BLaER1 treated with 17β-estradiol and CSF1 and Interleukin-3, amounts not matched to agents 10 nM and 100 nM (cell line): ENCODE measurements around the gene SCFD2.
"Not testable (repeated sequence)": the region's sequence is repeated elsewhere in the genome, so short reads cannot be mapped to it uniquely, and the experiment has no call there.

Experiments
- H3K27ac ChIP-seq, 11 experiments: shearing (Covaris generic); formaldehyde crosslinking; 2 replicates each; pipeline ENCODE4 v1.8.1; 2022
- H3K27me3 ChIP-seq, 11 experiments: shearing (Covaris generic); formaldehyde crosslinking; 2 replicates each; pipeline ENCODE4 v1.8.1; 2022
- H3K36me3 ChIP-seq, 11 experiments: shearing (Covaris generic); formaldehyde crosslinking; 2 replicates each; pipeline ENCODE4 v1.8.1; 2022
- H3K4me1 ChIP-seq, 10 experiments: shearing (Covaris generic); formaldehyde crosslinking; 2 replicates each; pipeline ENCODE4 v1.8.1; 2022
- H3K4me2 ChIP-seq, 11 experiments: shearing (Covaris generic); formaldehyde crosslinking; 2 replicates each; pipeline ENCODE4 v1.8.1; 2022
- H3K4me3 ChIP-seq, 10 experiments: shearing (Covaris generic); formaldehyde crosslinking; 2 replicates each; pipeline ENCODE4 v1.8.1; 2022
- H3K9ac ChIP-seq, 11 experiments: shearing (Covaris generic); formaldehyde crosslinking; 2 replicates each; pipeline ENCODE4 v1.8.1; 2022
- H3K9me3 ChIP-seq, 11 experiments: shearing (Covaris generic); formaldehyde crosslinking; replicated peaks in 1 of 11; 2 replicates each; pipeline ENCODE4 v1.8.1; 2022
- H4K20me1 ChIP-seq, 11 experiments: shearing (Covaris generic); formaldehyde crosslinking; 2 replicates each; pipeline ENCODE4 v1.8.1; 2022
- Cebpa-rat ChIP-seq, 11 experiments: shearing (Covaris generic); IDR thresholded peaks; 2 replicates each; pipeline ENCODE4 v1.8.1; 2022

The SCFD2 gene

DNA sequence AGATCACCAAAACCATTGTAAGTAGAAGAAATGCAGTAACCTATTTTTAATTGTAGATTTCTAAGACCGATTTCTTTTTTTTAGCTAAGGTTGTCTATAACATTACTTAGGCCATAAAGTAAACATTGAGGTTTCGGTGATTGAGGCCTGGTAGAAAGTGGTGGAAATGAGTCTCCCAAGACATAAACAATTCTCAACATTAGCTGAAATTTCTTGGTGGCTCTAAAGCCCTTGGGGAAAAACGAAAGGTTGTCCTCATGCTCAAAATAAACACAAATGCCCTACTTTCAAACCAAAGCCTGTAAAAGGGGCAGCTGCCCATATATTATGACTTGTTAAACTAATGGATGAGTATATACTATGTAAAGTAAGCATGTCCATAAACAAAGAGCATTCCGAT, 98.8 kb downstream of the SCFD2 start:
- no peak overlapping the region for H3K9ac ChIP-seq
- no peaks in the 10 kb centered on the region for H3K27me3 ChIP-seq
- peak overlapping the region in 2 of 11 experiments; percentile 21 to 47; a peak in 3 of 22 replicates for H3K4me2 ChIP-seq
- no peak for TF ChIP-seq Cebpa-rat (IDR thresholded peaks at IDR 0.05)
- H3K36me3 ChIP-seq: peaks cover 22 to 61% (median 41%) of the 10 kb centered on the region in 11 experiments
- peaks cover 25 to 37% (median 28%) of the 10 kb centered on the region in 11 experiments for H3K9me3 ChIP-seq
- peaks cover 0 to 8% (median 0%) of the 10 kb centered on the region in 10 experiments; a peak in 1 of 20 replicates for H3K4me1 ChIP-seq
- H3K4me3 ChIP-seq: no peak overlapping the region
- no peak overlapping the region for H3K27ac ChIP-seq
- H4K20me1 ChIP-seq: no peaks in the 10 kb centered on the region

DNA sequence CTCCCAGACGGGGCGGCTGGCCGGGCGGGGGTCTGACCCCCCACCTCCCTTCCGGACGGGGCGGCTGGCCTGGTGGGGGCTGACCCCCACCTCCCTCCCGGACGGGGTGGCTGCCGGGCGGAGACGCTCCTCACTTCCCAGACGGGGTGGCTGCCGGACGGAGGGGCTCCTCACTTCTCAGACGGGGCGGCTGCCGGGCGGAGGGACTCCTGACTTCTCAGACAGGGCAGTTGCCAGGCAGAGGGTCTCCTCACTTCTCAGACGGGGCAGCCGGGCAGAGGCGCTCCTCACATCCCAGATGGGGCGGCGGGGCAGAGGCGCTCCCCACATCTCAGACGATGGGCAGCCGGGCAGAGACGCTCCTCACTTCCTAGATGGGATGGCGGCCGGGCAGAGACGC, 109.9 kb downstream of the SCFD2 start:
- H3K4me2 ChIP-seq, H3K27me3 ChIP-seq, H3K4me1 ChIP-seq, H4K20me1 ChIP-seq, H3K27ac ChIP-seq, H3K4me3 ChIP-seq, H3K9ac ChIP-seq: not testable (repeated sequence)
- peaks cover 0 to 12% (median 8%) of the 10 kb centered on the region in 11 experiments; a peak in 13 of 22 replicates for H3K36me3 ChIP-seq
- peaks cover 5 to 50% (median 24%) of the 10 kb centered on the region in 11 experiments; a peak in 21 of 22 replicates for H3K9me3 ChIP-seq

DNA sequence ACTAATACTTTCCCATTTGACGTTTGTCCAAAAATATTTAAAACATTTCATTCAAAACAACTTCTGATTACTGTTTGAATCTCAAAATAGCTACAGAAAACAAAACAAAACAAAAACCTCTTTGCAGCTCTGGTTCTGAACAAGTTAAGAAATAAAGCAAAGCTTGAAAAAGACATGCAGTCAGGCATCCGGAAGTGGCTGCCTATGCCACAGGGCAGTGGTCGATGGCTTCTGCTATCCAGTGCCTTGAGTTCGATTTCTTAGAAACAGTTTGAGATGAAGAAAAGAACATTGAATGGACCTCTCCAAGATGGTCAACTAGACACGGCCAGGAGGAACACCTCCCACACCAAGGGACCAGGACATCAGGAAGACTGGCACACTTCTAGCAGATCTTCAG, 125.3 kb downstream of the SCFD2 start:
- H3K9me3 ChIP-seq: peaks cover 28 to 68% (median 42%) of the 10 kb centered on the region in 11 experiments
- H3K36me3 ChIP-seq: peaks cover 0 to 22% (median 12%) of the 10 kb centered on the region in 11 experiments; a peak in 13 of 22 replicates
- no peaks in the 10 kb centered on the region for H3K27me3 ChIP-seq
- no peak for TF ChIP-seq Cebpa-rat (IDR thresholded peaks at IDR 0.05)
- no peaks in the 10 kb centered on the region for H3K4me1 ChIP-seq
- H3K27ac ChIP-seq: no peak overlapping the region
- no peak overlapping the region for H3K4me2 ChIP-seq
- no peak overlapping the region for H3K4me3 ChIP-seq
- H4K20me1 ChIP-seq: peaks cover 0 to 17% (median 0%) of the 10 kb centered on the region in 11 experiments; a peak in 2 of 22 replicates
- H3K9ac ChIP-seq: no peak overlapping the region

DNA sequence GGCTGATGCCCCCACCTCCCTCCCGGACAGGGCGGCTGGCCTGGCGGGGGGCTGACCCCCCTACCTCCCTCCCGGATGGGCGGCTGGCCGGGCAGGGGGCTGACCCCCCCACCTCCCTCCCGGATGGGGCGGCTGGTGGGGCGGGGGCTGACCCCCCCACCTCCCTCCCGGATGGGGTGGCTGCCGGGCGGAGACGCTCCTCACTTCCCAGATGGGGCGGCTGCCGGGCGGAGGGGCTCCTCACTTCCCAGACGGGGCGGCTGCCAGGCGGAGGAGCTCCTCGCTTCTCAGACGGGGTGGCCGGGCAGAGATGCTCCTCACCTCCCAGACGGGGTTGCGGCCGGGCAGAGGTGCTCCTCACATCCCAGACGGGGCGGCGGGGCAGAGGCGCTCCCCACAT, 127.5 kb downstream of the SCFD2 start:
- Histone ChIP-seq H3K36me3 (peaks cover 0 to 26% (median 17%) of the 10 kb centered on the region in 11 experiments; a peak in 14 of 22 replicates), H3K9me3 (peaks cover 13 to 57% (median 29%) of the 10 kb centered on the region in 11 experiments), H4K20me1 (peaks cover 0 to 17% (median 0%) of the 10 kb centered on the region in 11 experiments; a peak in 2 of 22 replicates), H3K4me1 (peaks cover 2 to 14% (median 6%) of the 10 kb centered on the region in 10 experiments; a peak in 18 of 20 replicates)
- H3K9ac ChIP-seq, H3K4me3 ChIP-seq, H3K27ac ChIP-seq, H3K4me2 ChIP-seq, H3K27me3 ChIP-seq: not testable (repeated sequence)

DNA sequence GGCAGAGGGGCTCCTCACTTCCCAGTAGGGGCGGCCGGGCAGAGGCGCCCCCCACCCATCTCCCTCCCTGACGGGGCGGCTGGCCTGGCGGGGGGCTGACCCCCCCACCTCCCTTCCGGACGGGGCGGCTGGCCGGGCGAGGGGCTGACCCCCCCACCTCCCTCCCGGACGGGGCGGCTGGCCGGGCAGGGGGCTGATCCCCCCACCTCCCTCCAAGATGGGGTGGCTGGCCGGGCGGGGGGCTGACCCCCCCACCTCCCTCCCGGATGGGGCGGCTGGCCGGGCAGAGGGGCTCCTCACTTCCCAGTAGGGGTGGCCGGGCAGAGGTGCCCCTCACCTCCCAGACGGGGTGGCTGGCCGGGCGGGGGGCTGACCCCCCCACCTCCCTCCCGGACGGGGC, 128.1 kb downstream of the SCFD2 start:
- H4K20me1 ChIP-seq: peaks cover 0 to 17% (median 0%) of the 10 kb centered on the region in 11 experiments; a peak in 2 of 22 replicates
- peaks cover 0 to 26% (median 17%) of the 10 kb centered on the region in 11 experiments; a peak in 14 of 22 replicates for H3K36me3 ChIP-seq
- H3K27me3 ChIP-seq, H3K4me2 ChIP-seq, H3K9ac ChIP-seq, H3K27ac ChIP-seq, H3K4me3 ChIP-seq: not testable (repeated sequence)
- peaks cover 8 to 19% (median 11%) of the 10 kb centered on the region in 10 experiments; a peak in 19 of 20 replicates for H3K4me1 ChIP-seq
- peaks cover 13 to 53% (median 29%) of the 10 kb centered on the region in 11 experiments for H3K9me3 ChIP-seq

DNA sequence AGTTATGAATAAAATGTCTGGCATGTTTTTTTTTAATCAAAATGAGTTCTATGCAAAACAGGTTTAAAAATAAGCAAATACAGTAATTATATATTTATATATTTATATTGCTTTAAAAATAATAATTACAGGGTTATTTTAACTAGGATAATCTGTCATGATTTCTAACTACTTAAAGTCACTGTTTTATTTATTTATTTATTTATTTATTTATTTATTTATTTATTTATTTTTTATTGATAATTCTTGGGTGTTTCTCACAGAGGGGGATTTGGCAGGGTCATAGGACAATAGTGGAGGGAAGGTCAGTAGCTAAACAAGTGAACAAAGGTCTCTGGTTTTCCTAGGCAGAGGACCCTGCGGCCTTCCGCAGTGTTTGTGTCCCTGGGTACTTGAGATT, 129.2 kb downstream of the SCFD2 start:
- H3K4me3 ChIP-seq, H3K4me2 ChIP-seq, H4K20me1 ChIP-seq, H3K9ac ChIP-seq, H3K27ac ChIP-seq, H3K27me3 ChIP-seq: not testable (repeated sequence)
- Histone ChIP-seq H3K36me3 (peaks cover 0 to 20% (median 15%) of the 10 kb centered on the region in 11 experiments; a peak in 14 of 22 replicates), H3K9me3 (peaks cover 13 to 45% (median 32%) of the 10 kb centered on the region in 11 experiments), H3K4me1 (peaks cover 10 to 27% (median 18%) of the 10 kb centered on the region in 10 experiments; a peak in 19 of 20 replicates)

DNA sequence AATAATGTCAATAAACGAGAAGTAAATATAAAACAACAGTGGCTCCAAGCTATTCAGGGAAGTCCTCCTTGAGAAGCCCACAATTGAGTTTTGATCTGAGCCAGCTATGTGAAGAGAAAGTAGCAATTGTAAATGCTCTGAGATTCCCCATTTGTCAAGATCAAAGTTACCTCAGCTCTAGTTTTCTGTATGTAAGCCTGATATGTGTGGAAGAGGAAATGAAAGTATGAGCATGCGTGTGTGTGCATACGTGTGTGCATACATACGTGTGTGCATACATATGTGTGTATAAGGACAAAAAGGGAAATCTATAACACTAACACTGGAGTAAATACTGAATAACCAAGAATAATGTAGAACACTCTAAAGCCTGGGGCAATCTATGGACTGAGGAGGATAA, 130.3 kb downstream of the SCFD2 start:
- Histone ChIP-seq H3K27ac (no peak overlapping the region), H3K9me3 (peaks cover 9 to 41% (median 26%) of the 10 kb centered on the region in 11 experiments), H3K4me2 (no peak overlapping the region), H3K27me3 (no peaks in the 10 kb centered on the region), H4K20me1 (no peaks in the 10 kb centered on the region), H3K4me1 (peaks cover 10 to 27% (median 18%) of the 10 kb centered on the region in 10 experiments; a peak in 19 of 20 replicates), H3K36me3 (peaks cover 0 to 17% (median 9%) of the 10 kb centered on the region in 11 experiments; a peak in 12 of 22 replicates), H3K9ac (no peak overlapping the region), H3K4me3 (no peak overlapping the region)
- TF ChIP-seq Cebpa-rat (IDR thresholded peaks at IDR 0.05): no peak

DNA sequence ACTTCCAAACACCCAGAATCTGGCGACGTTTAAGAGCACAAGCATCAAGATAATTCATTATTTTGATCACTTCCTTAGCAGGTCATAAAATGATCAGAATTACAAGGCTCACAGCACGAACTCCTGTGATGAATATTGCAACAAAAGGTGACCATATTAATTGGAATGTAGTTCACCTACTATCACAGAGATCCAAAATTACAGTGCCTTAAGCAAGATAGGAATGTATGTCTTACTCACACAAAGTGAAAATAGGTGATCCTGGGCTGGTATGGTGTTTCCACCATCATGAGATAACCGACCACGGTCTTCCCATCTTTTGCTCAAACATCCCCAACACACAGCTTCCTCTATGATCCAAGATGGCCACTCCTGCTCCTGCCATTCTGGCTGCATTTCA, 131.2 kb downstream of the SCFD2 start:
- Histone ChIP-seq H3K4me3 (no peak overlapping the region), H3K4me1 (peaks cover 10 to 27% (median 18%) of the 10 kb centered on the region in 10 experiments; a peak in 19 of 20 replicates), H4K20me1 (no peaks in the 10 kb centered on the region), H3K36me3 (peaks cover 0 to 12% (median 4%) of the 10 kb centered on the region in 11 experiments; a peak in 11 of 22 replicates), H3K9me3 (peaks cover 5 to 36% (median 23%) of the 10 kb centered on the region in 11 experiments), H3K9ac (no peak overlapping the region), H3K4me2 (no peak overlapping the region), H3K27ac (peak overlapping the region in 2 of 11 experiments; percentile 19 to 62; a peak in 1 of 22 replicates), H3K27me3 (no peaks in the 10 kb centered on the region)
- TF ChIP-seq Cebpa-rat (IDR thresholded peaks at IDR 0.05): no peak

DNA sequence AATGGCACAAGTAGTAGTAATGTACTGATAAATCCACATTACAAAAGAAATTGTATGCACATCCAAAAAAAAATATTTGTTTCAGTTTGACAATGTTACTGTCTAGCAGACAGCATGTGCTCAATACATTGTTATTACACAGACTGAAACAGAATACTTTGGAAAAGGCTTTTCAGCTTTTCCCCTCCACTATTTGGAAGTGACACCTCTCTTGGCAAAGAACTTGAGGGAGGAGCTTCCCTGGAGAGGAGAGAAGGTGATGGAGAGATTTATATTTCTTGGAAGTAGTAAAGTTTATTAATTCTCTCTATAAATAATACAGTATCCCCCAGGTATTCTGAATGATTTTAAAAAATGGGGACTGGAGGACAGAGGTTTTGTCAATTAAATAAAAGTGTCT, 131.8 kb downstream of the SCFD2 start:
- no peak for TF ChIP-seq Cebpa-rat (IDR thresholded peaks at IDR 0.05)
- Histone ChIP-seq H3K36me3 (peaks cover 0 to 8% (median 4%) of the 10 kb centered on the region in 11 experiments; a peak in 7 of 22 replicates), H3K4me1 (peaks cover 10 to 27% (median 18%) of the 10 kb centered on the region in 10 experiments; a peak in 19 of 20 replicates), H4K20me1 (no peaks in the 10 kb centered on the region), H3K4me3 (no peak overlapping the region), H3K27me3 (no peaks in the 10 kb centered on the region), H3K9ac (no peak overlapping the region), H3K27ac (peak overlapping the region in 3 of 11 experiments; percentile 62 to 68 (median 67); a peak in 5 of 22 replicates), H3K9me3 (peaks cover 0 to 32% (median 17%) of the 10 kb centered on the region in 11 experiments; a peak in 12 of 22 replicates), H3K4me2 (peak overlapping the region in 3 of 11 experiments; percentile 54 to 74 (median 73); a peak in 3 of 22 replicates)
